ENCODE data around the gene HS3ST2. TPM values are rescaled to one million over a fixed set of nuclear protein-coding genes. Genes with fewer than 3 reads are reported as not detected.

HS3ST2 gene
- total and polyA plus RNA-seq, 2 of the 8 experiments (the other 6 are each of a cell fraction or from before 2014, with no cell fraction given), result 1.7 to 3.7 TPM

GRCh38 chr16:22787466-22788192 lies 26.3 kb upstream of the HS3ST2 start (continued):
- no peak for TF ChIP-seq CHD7 (IDR thresholded peaks at IDR 0.05; ENCODE audit: insufficient replicate concordance, low read length)
- no peak for TF ChIP-seq YY1 (IDR thresholded peaks at IDR 0.05; ENCODE audit: low read depth, low read length)
- TF ChIP-seq SP4 (IDR thresholded peaks at IDR 0.05; ENCODE audit: low read length), result no peak
- no peak for TF ChIP-seq SAP30 (IDR thresholded peaks at IDR 0.05; ENCODE audit: insufficient read depth, insufficient replicate concordance, low read length)
- TF ChIP-seq ZNF274 (IDR thresholded peaks at IDR 0.05; ENCODE audit: borderline replicate concordance, extremely low read depth, low read length), result no peak
- TF ChIP-seq RXRA (IDR thresholded peaks at IDR 0.05; ENCODE audit: insufficient read depth, low read depth, low read length), result no peak
- no peak for TF ChIP-seq TCF12 (IDR thresholded peaks at IDR 0.05; ENCODE audit: low read depth, low read length)
- TF ChIP-seq TAF1 (IDR thresholded peaks at IDR 0.05; ENCODE audit: low read depth, low read length), result no peak
- no peak for TF ChIP-seq SIX5 (IDR thresholded peaks at IDR 0.05; ENCODE audit: low read depth, low read length)
- TF ChIP-seq BCL11A (IDR thresholded peaks at IDR 0.05; ENCODE audit: low read depth in 2 of 2, low read length in 2 of 2), result no peak
- no peak for TF ChIP-seq HDAC6 (IDR thresholded peaks at IDR 0.05; ENCODE audit: low read depth, low read length)
